GM12873 (cell line): ENCODE data around the gene FOXA1.

ENCODE experiments used
- CTCF ChIP-seq: IDR thresholded peaks from 2 replicates; pipeline ENCODE4 v1.5.1; 2012; ENCODE audit warnings: low read depth, mild to moderate bottlenecking, moderate library complexity, low read length, control low read depth; ENCODE audit not compliant: insufficient read depth; ENCODE audit errors: missing control alignments

Gene FOXA1

GRCh38 chr14:37595809-37596621, 966 bp upstream of the FOXA1 start:
- no peak for TF ChIP-seq CTCF

GRCh38 chr14:37594238-37594970, 645 bp downstream of the FOXA1 start:
- TF ChIP-seq CTCF: peak; percentile 76

- no peak for TF ChIP-seq CTCF
Measured at GRCh38 chr14:37593511-37594237, 1.4 kb downstream of the FOXA1 start.

GRCh38 chr14:37592482-37593408, 2.3 kb downstream of the FOXA1 start:
- no peak for TF ChIP-seq CTCF

- no peak for TF ChIP-seq CTCF
Measured at GRCh38 chr14:37591941-37592481, 3.0 kb downstream of the FOXA1 start.

GRCh38 chr14:37591311-37591940, 3.6 kb downstream of the FOXA1 start:
- no peak for TF ChIP-seq CTCF
